Ascending aorta (tissue), 2 donors: Measurements from ENCODE around the gene ARHGAP30. TPM values are rescaled to one million over a fixed set of nuclear protein-coding genes. Genes with fewer than 3 reads are reported as not detected.

ENCODE experiments used
- DNase-seq, 2 donors: peaks; one replicate each; pipeline ENCODE4 v3.0.0-alpha.2; 2019; ENCODE audit warnings: low spot score in 2 of 2
- H3K27ac ChIP-seq, 2 donors: fragments of 200-600 bp; sonication (generic); one replicate each; pipeline ENCODE4 v1.5.1; 2016 to 2017; ENCODE audit warnings: mild to moderate bottlenecking in 1 of 2
- H3K27me3 ChIP-seq: fragments of 200-600 bp; sonication (generic); one replicate; pipeline ENCODE4 v1.5.1; 2017
- H3K36me3 ChIP-seq, 2 donors: fragments of 200-600 bp; sonication (generic); one replicate each; pipeline ENCODE4 v1.5.1; 2016
- H3K4me1 ChIP-seq, 2 donors: fragments of 200-600 bp; sonication (generic); one replicate each; pipeline ENCODE4 v1.5.1; 2016 to 2017; ENCODE audit warnings: mild to moderate bottlenecking in 1 of 2
- H3K4me3 ChIP-seq, 2 donors: fragments of 200-600 bp; sonication (generic); one replicate each; pipeline ENCODE4 v1.5.1; 2016 to 2017; ENCODE audit warnings: mild to moderate bottlenecking in 1 of 2
- H3K9me3 ChIP-seq, 2 donors: fragments of 200-600 bp; sonication (generic); one replicate each; pipeline ENCODE4 v1.5.1; 2016
- CTCF ChIP-seq, 3 experiments: fragments of 200-600 bp in 2 of 3; fragments of 450-650 bp in 1 of 3; sonication (generic) in 2 of 3; IDR thresholded peaks; one replicate each; pipeline ENCODE4 v1.5.1; 2016 to 2019; ENCODE audit warnings: antibody characterized with exemption in 3 of 3, mild to moderate bottlenecking in 1 of 3, moderate library complexity in 1 of 3
- intact Hi-C: fragments of 100-400 bp; cut with DNase I; formaldehyde crosslinking; loops from one replicate; pipeline ENCODE4 v1.15.1; 2023
- total RNA-seq: library from RNA; depleted of rRNA; stranded (reverse); fragments of >200 nt; gene quantifications from one replicate; pipeline ENCODE4 v1.1.0, GENCODE V29; 2016

ARHGAP30 gene
- total RNA-seq, 1 donor from 2014 or later = 14.7 TPM

DNA sequence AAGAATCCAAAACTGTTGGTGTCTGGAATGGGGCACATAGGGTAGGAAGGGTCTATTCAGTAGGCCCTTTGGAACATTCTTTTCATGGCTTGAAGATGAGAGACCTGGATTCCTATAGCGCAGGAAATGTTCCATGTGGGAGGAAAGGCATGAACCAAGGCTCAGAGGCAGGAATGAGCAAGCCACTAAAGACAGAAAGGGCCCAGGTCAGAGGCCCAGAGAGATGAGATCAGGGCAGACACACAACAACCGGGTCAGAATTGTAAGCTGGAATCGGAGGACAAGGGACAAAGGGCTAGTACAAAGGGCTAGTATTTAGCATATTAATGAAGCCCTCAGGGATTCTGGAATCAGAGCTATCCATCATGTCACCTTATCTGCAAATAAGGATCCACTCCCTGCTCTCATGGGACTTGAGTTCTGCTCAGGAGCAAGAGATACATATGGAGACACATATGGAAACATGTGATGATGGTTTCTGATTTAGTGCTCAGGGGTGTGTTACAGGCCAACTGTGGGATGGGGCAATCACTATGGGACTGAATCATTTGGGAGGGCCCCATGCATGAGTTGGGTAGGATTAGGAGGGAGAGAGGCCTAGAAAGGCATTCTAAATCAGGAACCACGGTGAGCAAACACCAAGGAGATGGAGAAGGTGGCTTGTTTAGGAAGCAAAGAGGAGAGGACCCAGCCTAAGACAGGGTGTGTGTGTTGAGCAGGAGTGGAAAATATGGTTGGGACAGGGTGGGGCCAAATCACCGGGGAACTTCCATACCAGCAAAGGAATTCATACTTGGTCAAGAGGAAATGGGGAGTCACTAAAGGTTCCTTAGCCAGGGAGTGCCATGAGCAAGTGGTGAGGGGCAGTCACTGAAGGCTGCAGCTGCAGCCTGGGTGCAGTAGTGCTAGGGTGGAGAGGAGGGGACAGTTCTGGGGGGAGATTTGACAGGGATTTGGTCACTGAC lies 11.0 kb upstream of the ARHGAP30 start:
- intact Hi-C loops = no loop called here
- Histone ChIP-seq H3K36me3 (no peaks in the 10 kb centered on the region), H3K27ac (no peak overlapping the region), H3K27me3 (no peaks in the 10 kb centered on the region), H3K9me3 (no peaks in the 10 kb centered on the region), H3K4me3 (no peak overlapping the region), H3K4me1 (no peaks in the 10 kb centered on the region)
- DNase-seq = no peak
- TF ChIP-seq CTCF (IDR thresholded peaks at IDR 0.05) = no peak

- Histone ChIP-seq H3K27me3 (no peaks in the 10 kb centered on the region), H3K27ac (no peak overlapping the region), H3K4me3 (no peak overlapping the region), H3K36me3 (no peaks in the 10 kb centered on the region), H3K4me1 (no peaks in the 10 kb centered on the region), H3K9me3 (no peaks in the 10 kb centered on the region)
- TF ChIP-seq CTCF (IDR thresholded peaks at IDR 0.05) = no peak
- intact Hi-C loops = no loop called here
- no peak for DNase-seq
Measured at GRCh38 chr1:161079436-161080110, 9.9 kb upstream of the ARHGAP30 start.

DNA sequence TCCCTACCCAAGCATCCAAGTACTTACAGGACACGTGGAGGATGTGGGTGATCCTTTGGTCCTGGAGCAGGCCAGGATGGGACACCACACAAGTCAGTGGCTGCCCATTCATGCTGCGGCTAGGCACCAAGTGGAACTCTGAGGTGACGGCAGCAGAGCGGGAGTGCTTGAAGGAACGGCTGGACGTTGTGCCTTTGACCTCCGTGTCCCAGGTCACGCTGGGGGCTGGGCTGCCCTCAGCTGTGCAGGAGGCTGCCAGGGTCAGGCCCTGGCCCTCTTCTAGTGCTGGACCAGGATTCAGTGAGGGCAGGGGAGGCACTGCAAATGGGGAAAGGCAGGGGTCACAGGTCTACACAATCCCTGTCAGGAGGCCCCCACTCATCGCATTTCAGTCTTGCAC lies 7.7 kb upstream of the ARHGAP30 start:
- H3K27ac ChIP-seq = no peak overlapping the region
- H3K36me3 ChIP-seq = no peaks in the 10 kb centered on the region
- intact Hi-C loops = no loop called here
- no peak for TF ChIP-seq CTCF (IDR thresholded peaks at IDR 0.05)
- no peaks in the 10 kb centered on the region for H3K27me3 ChIP-seq
- no peak overlapping the region for H3K4me3 ChIP-seq
- no peaks in the 10 kb centered on the region for H3K9me3 ChIP-seq
- H3K4me1 ChIP-seq = no peaks in the 10 kb centered on the region
- DNase-seq = no peak

DNA sequence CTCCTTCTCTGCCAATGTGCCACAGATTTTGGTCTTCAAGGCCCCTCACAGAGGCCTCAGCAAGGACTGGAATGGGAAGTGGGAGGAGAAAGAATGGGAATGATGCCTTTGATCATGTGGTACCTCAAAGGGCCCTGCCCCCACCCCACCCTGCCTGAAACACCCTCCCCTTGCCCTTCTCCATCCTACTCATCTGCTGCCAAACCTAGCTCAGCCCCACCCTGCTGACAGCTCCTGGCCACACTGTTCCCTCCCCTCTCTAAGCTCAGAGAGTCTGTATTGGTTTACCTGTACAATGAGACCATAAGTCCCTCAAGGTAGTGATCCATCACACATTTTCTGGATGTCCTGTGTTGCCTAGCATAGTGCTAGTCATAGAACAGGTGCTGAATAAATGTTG lies 6.7 kb upstream of the ARHGAP30 start:
- no peaks in the 10 kb centered on the region for H3K9me3 ChIP-seq
- no peaks in the 10 kb centered on the region for H3K36me3 ChIP-seq
- no peak for DNase-seq
- no peaks in the 10 kb centered on the region for H3K27me3 ChIP-seq
- H3K27ac ChIP-seq = no peak overlapping the region
- TF ChIP-seq CTCF (IDR thresholded peaks at IDR 0.05) = no peak
- H3K4me3 ChIP-seq = no peak overlapping the region
- intact Hi-C loops = no loop called here
- no peaks in the 10 kb centered on the region for H3K4me1 ChIP-seq

DNA sequence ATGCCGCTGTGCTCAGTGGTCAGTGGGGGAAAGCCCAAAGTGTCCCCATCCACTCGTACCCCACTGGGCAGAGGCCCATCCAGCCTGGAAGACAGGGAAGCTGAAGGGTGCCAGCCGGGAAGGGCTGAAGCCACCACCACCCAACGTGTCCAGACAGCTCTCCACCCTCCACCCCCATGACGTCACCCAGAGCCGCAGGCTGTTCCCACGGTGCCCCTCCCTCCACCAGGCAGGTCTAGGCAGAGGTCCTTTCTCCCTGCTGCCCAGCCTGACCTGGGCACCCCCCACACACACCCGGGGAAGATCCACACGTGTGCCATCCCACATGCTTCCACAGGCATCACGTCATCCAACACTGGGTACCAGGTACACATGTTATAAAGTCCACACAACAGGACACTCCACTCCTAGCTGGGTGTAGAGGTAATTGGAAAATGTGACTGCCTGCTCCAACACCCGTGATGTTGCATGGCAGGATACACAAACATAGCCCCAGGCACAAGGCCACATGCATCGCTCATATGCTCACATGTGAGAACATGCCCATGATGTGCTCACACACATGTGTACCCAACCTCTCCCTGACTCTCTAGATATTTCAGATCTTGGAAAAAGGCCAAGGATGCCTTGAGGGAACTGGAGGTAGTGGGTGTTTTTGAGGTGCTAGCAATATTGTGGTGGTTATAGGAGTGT lies 5.1 kb upstream of the ARHGAP30 start:
- no peak for TF ChIP-seq CTCF (IDR thresholded peaks at IDR 0.05)
- no peaks in the 10 kb centered on the region for H3K9me3 ChIP-seq
- no peak overlapping the region for H3K4me3 ChIP-seq
- H3K36me3 ChIP-seq = no peaks in the 10 kb centered on the region
- intact Hi-C loops = no loop called here
- H3K27ac ChIP-seq = no peak overlapping the region
- no peak for DNase-seq
- H3K27me3 ChIP-seq = no peaks in the 10 kb centered on the region
- no peaks in the 10 kb centered on the region for H3K4me1 ChIP-seq
